SW480 (cell line): ENCODE results near the gene PDC.

Experiments used
- DNase-seq: peaks from one replicate; pipeline ENCODE4 v3.0.0-alpha.2; 2016; ENCODE audit warnings: low spot score

PDC gene

GRCh38 chr1:186461014-186461413 is at the start of gene PDC:
TSS of gene PDC (minus strand) at chr1:186461114. CDS start at chr1:186449459, 11,655 bp downstream.
- no peak for DNase-seq

- no peak for DNase-seq
Observed at GRCh38 chr1:186503190-186503589, 42.3 kb upstream of the PDC start.

GRCh38 chr1:186502087-186502486 is 41.2 kb upstream of the PDC start:
- DNase-seq = no peak

- DNase-seq = no peak
Observed at GRCh38 chr1:186500804-186501203, 39.9 kb upstream of the PDC start.

GRCh38 chr1:186499571-186499970 is 38.7 kb upstream of the PDC start:
- no peak for DNase-seq

GRCh38 chr1:186498695-186499389 is 37.9 kb upstream of the PDC start:
- DNase-seq = no peak

GRCh38 chr1:186498071-186498470 is 37.2 kb upstream of the PDC start:
- no peak for DNase-seq

- DNase-seq = no peak
Observed at GRCh38 chr1:186497651-186498050, 36.7 kb upstream of the PDC start.

- no peak for DNase-seq
Observed at GRCh38 chr1:186496171-186496851, 35.4 kb upstream of the PDC start.

- no peak for DNase-seq
Observed at GRCh38 chr1:186494832-186495271, 33.9 kb upstream of the PDC start.

GRCh38 chr1:186492531-186493291 is 31.8 kb upstream of the PDC start:
- DNase-seq = no peak

- DNase-seq = no peak
Observed at GRCh38 chr1:186491336-186491735, 30.4 kb upstream of the PDC start.

- DNase-seq = no peak
Observed at GRCh38 chr1:186487163-186487562, 26.2 kb upstream of the PDC start.

- no peak for DNase-seq
Observed at GRCh38 chr1:186486061-186486460, 25.1 kb upstream of the PDC start.

GRCh38 chr1:186483561-186483960 is 22.6 kb upstream of the PDC start:
- DNase-seq = no peak

GRCh38 chr1:186482661-186483255 is 21.8 kb upstream of the PDC start:
- peak; percentile 39 for DNase-seq

- no peak for DNase-seq
Observed at GRCh38 chr1:186481303-186481888, 20.5 kb upstream of the PDC start.

- DNase-seq = no peak
Observed at GRCh38 chr1:186479162-186479561, 18.2 kb upstream of the PDC start.

GRCh38 chr1:186476264-186477040 is 15.5 kb upstream of the PDC start:
- no peak for DNase-seq

- DNase-seq = no peak
Observed at GRCh38 chr1:186474208-186474607, 13.3 kb upstream of the PDC start.

GRCh38 chr1:186473047-186473446 is 12.1 kb upstream of the PDC start:
- no peak for DNase-seq
